Adrenal gland (tissue), 12 donors: Measurements from ENCODE around the gene MRPL54. TPM values are rescaled to one million over a fixed set of nuclear protein-coding genes. Genes with fewer than 3 reads are reported as not detected.

Experiments used
- DNase-seq, 7 donors: peaks; one replicate each; pipeline ENCODE4 v3.0.0-alpha.2; 2019 to 2020
- H3K27ac ChIP-seq, 5 donors: fragments of 200-600 bp; sonication (generic) in 4 of 5; 1 replicate in 3 of 5; 2 replicates in 2 of 5; pipeline versions ENCODE4 v1.5.1 to v1.8.0; 2016 to 2020; ENCODE audit warnings: mild to moderate bottlenecking in 1 of 5
- H3K27me3 ChIP-seq: fragments of 200-600 bp; 2 replicates; pipeline ENCODE4 v1.8.0; 2021
- H3K36me3 ChIP-seq, 2 donors: fragments of 200-600 bp; replicated peaks in 1 of 2; 1 replicate in 1 of 2; 2 replicates in 1 of 2; pipeline versions ENCODE4 v1.5.1 to v1.8.0; 2018 to 2022
- H3K4me1 ChIP-seq, 2 donors: fragments of 200-600 bp; replicated peaks in 1 of 2; 1 replicate in 1 of 2; 2 replicates in 1 of 2; pipeline versions ENCODE4 v1.5.1 to v1.8.0; 2018 to 2021
- H3K4me3 ChIP-seq, 4 donors: fragments of 200-600 bp; sonication (generic) in 3 of 4; one replicate each; pipeline ENCODE4 v1.5.1; 2016 to 2018
- H3K9me3 ChIP-seq, 3 donors: fragments of 200-600 bp; sonication (generic) in 1 of 3; replicated peaks in 1 of 3; 1 replicate in 2 of 3; 2 replicates in 1 of 3; pipeline versions ENCODE4 v1.5.1 to v1.8.0; 2016 to 2021
- CTCF ChIP-seq, 6 experiments: fragments of 450-650 bp in 4 of 6; fragments of 200-600 bp in 2 of 6; sonication (generic) in 1 of 6; IDR thresholded peaks; 1 replicate in 5 of 6; 2 replicates in 1 of 6; pipeline versions ENCODE4 v1.5.1 to v1.8.0; 2016 to 2021; ENCODE audit warnings: antibody characterized with exemption in 6 of 6, mild to moderate bottlenecking in 2 of 6, moderate library complexity in 1 of 6
- POLR2A ChIP-seq, 2 donors: fragments of 450-650 bp; IDR thresholded peaks; one replicate each; pipeline ENCODE4 v1.6.1; 2017; ENCODE audit warnings: antibody characterized with exemption in 2 of 2, mild to moderate bottlenecking in 2 of 2, moderate library complexity in 1 of 2
- WGBS, 4 donors: extraction: QIAGEN DNeasy Blood & Tissue Kit in 2 of 4; methylation state at CpG; one replicate each; pipeline versions ENCODE4 v1.1.5 to v1.1.7; 2013 to 2017; 5-methylcytosine and 5-hydroxymethylcytosine counted together
- intact Hi-C, 2 donors: fragments of 100-400 bp; cut with DNase I; formaldehyde crosslinking; loops; one replicate each; pipeline versions ENCODE4 v1.14.1 to v1.15.0; 2022 to 2023
- polyA plus RNA-seq, 3 donors: library from polyadenylated mRNA; stranded (reverse); fragments of 200-250 nt in 2 of 3; fragments of 350-450 nt in 1 of 3; fragmentation: Illumina TruSeq in 1 of 3; extraction: RNeasy Lipid Tissue Mini Kit (QIAGEN cat#74804) in 1 of 3; gene quantifications; one replicate each; pipeline ENCODE4 v1.2.3, GENCODE V29; 2013 to 2014
- total RNA-seq, 9 donors: library from RNA; depleted of rRNA in 4 of 9; stranded (reverse); fragments of >200 nt in 4 of 9; fragments of 120-200 nt in 1 of 9; fragmentation: NEBNext Ultra II Directional in 1 of 9; extraction: Animal tissue kit (Norgen Biotek cat#: 25700) in 1 of 9; gene quantifications; one replicate each; pipeline versions ENCODE4 v1.1.0 to v1.2.4, GENCODE V29; 2013 to 2023
- donor health status: healthy with polysubstance abuse.
- donor health status: Bipolar disorder and iron deficiency.
- donor health status: DM: yes; HTN: yes; CAD: no.
- donor health status: DM: no; HTN: no; CAD: no.
- donor health status: DM: no; HTN: no; CAD: no.
- donor health status: DM: yes; HTN: yes; CAD: no.

The MRPL54 gene
- total and polyA plus RNA-seq, 12 donors, result 60.2 to 229 (median 107) TPM

DNA sequence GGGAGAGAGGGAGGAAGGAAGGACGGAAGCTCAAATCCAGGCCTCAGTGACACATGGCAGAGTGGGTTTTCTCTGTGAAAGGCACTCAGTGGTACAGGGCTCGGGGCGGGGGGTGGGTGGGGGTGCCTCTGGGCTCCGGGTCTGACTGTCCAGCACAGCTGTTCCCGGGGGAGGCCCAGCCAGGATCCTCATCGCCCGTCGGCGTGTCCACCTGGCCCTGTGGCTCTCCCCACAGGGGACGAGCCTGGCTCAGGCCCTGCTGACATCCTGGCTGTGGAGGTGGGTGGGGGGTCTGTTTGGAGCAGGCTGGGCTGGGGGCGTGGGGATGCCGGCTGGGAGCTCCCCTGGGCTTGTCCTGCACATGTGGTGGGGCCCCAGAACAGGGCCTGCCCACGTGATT is 41.9 kb downstream of the MRPL54 start:
- Histone ChIP-seq H3K27ac (no peak overlapping the region), H3K36me3 (no peaks in the 10 kb centered on the region), H3K27me3 (peaks cover 28% of the 10 kb centered on the region), H3K4me1 (peaks cover 0 to 4% of the 10 kb centered on the region in 2 donors), H3K9me3 (no peaks in the 10 kb centered on the region), H3K4me3 (no peak overlapping the region)
- no peak for DNase-seq
- intact Hi-C loops, result no loop called here
- 56 to 80% (median 79%) methylated on average over 3 to 13 of the region's 13 CpGs for WGBS, 4 donors
- no peak for TF ChIP-seq CTCF (IDR thresholded peaks at IDR 0.05)
- no peak for TF ChIP-seq POLR2A (IDR thresholded peaks at IDR 0.05)

DNA sequence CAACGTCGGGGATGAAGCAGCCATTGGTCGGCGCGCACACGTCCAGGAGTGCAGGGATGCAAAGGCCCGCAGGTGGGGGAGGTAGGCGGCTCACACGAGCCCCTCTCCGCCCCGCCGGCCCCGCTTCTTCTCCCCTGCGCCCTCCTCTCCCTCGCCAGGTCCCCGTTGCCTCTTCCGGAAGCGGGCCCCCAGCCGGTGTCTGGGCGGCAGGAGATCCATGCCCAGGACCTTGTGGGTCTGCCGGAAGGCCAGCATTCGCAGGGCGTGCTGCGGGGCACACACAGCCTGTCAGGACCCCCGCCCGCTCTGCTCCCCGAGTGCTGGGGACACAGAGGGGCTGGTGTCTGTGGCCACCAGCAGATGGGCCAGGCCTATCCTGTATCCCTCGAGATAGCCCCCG is 43.4 kb downstream of the MRPL54 start:
- WGBS, 4 donors, result 85 to 91% (median 89%) methylated on average over 24 to 29 of the region's 29 CpGs
- TF ChIP-seq CTCF (IDR thresholded peaks at IDR 0.05) (no peak), POLR2A (IDR thresholded peaks at IDR 0.05) (no peak)
- H3K4me3 ChIP-seq, result no peak overlapping the region
- intact Hi-C loops, result no loop called here
- H3K27ac ChIP-seq, result no peak overlapping the region
- no peaks in the 10 kb centered on the region for H3K36me3 ChIP-seq
- DNase-seq, result no peak
- peaks cover 23% of the 10 kb centered on the region for H3K27me3 ChIP-seq
- peaks cover 0 to 4% of the 10 kb centered on the region in 2 donors for H3K4me1 ChIP-seq
- H3K9me3 ChIP-seq, result no peaks in the 10 kb centered on the region

DNA sequence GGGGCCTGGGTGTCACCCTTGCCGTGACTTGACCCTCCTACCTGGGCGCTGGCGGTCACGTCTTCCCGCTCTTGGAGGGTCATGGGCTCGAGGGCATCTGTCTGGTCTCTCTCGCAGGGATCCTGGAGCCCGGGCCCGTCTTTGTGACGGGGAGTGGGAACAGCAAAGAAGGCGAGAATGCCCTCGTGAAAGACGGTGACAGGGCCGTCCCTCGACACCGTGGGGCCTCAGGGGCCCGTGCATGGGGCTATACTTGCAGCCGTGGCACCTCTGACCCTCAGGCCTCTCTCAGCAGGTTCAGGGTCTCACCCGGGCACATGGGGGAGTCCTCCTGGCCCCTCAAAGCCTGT is 44.6 kb downstream of the MRPL54 start:
- intact Hi-C loops, result no loop called here
- WGBS, 4 donors, result 74 to 82% (median 77%) methylated on average over 17 to 19 of the region's 19 CpGs
- no peak overlapping the region for H3K27ac ChIP-seq
- TF ChIP-seq POLR2A (IDR thresholded peaks at IDR 0.05), result no peak
- no peak for TF ChIP-seq CTCF (IDR thresholded peaks at IDR 0.05)
- no peaks in the 10 kb centered on the region for H3K9me3 ChIP-seq
- no peak overlapping the region for H3K4me3 ChIP-seq
- no peak for DNase-seq
- H3K36me3 ChIP-seq, result no peaks in the 10 kb centered on the region
- no peaks in the 10 kb centered on the region for H3K4me1 ChIP-seq
- H3K27me3 ChIP-seq, result peaks cover 18% of the 10 kb centered on the region

DNA sequence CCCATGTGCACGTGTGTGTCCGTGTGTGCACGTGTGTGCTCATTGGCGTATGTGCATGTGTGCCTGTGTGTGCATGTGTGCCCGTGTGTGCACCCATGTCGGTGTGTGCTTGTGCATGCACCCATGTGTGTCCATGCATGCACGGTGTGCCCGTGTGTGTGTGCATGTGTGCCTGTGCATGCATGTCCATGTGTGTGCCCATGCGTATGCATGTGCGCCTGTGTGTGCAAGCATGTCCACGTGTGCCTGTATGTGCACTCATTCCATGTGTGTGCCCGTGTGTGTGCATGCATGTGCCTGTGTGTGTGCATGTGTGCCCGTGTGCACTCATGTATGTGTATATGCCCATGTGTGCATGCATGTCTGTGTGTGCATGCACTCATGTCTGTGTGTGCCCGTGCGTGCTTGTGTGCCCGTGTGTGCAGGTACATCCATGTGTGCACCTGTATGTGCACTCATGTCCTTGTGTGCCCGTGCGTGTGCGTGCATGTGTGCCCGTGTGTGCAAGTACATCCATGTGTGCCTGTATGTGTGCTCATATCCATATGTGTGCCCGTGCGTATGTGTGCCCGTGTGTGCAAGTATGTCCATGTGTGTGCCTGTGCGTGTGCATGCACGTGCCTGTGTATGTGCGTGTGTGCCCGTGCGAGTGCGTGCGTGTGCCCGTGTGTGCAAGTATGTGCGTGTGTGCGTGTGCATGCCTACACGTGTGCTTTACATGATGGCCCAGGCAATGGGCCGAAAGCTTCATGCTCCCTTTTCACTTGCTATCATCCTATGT is 45.3 kb downstream of the MRPL54 start:
- no peaks in the 10 kb centered on the region for H3K9me3 ChIP-seq
- TF ChIP-seq CTCF (IDR thresholded peaks at IDR 0.05) (no peak), POLR2A (IDR thresholded peaks at IDR 0.05) (no peak)
- H3K4me3 ChIP-seq, result no peak overlapping the region
- H3K27ac ChIP-seq, result peak overlapping the region in 1 of 5 donors; percentile 55
- WGBS, 4 donors, result 89 to 95% (median 91%) methylated on average over 21 to 35 of the region's 35 CpGs
- intact Hi-C loops, result no loop called here
- H3K4me1 ChIP-seq, result peaks cover 0 to 2% of the 10 kb centered on the region in 2 donors
- H3K27me3 ChIP-seq, result peaks cover 14% of the 10 kb centered on the region
- no peaks in the 10 kb centered on the region for H3K36me3 ChIP-seq
- DNase-seq, result no peak
